H1 (cell line): Measurements from ENCODE around the gene IRGQ. TPM values are rescaled to one million over a fixed set of nuclear protein-coding genes. Genes with fewer than 3 reads are reported as not detected.

Experiments used
- CTCF ChIA-PET: fragments of 300-600 bp; sonication (Branson Sonifier 250); formaldehyde crosslinking; loops from one replicate; lab custom pipeline; 2021; ENCODE audit not compliant: partially characterized antibody; lab: Charles Lee
- POLR2A ChIA-PET: fragments of 300-600 bp; sonication (Branson Sonifier 250); formaldehyde crosslinking; loops from one replicate; lab custom pipeline; 2021; ENCODE audit warnings: inconsistent platforms; ENCODE audit not compliant: partially characterized antibody; lab: Charles Lee
- DNase-seq, 2 experiments: peaks; one replicate each; pipeline versions ENCODE4 v3.0.0 to v3.0.0-alpha.2; 2010 to 2022; ENCODE audit warnings: low spot score in 2 of 2, low read depth in 1 of 2, mixed read lengths in 1 of 2
- FAIRE-seq: peaks from 2 replicates; lab custom pipeline; 2011; peaks lifted over from hg19 to GRCh38; lab: Jason Lieb, UNC
- H2AFZ ChIP-seq: 2 replicates; pipeline ENCODE4 v1.8.1; 2012; ENCODE audit warnings: low read length, inconsistent platforms
- H2AK5ac ChIP-seq: 2 replicates; pipeline ENCODE4 v1.6.1; 2013; ENCODE audit warnings: low read depth, low read length
- H2BK120ac ChIP-seq: replicated peaks from 2 replicates; pipeline ENCODE3; 2013; ENCODE audit warnings: low read depth, low read length, inconsistent platforms
- H2BK12ac ChIP-seq: 2 replicates; pipeline ENCODE4 v1.6.1; 2013; ENCODE audit warnings: low read depth, low read length
- H2BK15ac ChIP-seq: 2 replicates; pipeline ENCODE4 v1.6.1; 2013; ENCODE audit warnings: low read length
- H2BK20ac ChIP-seq: 2 replicates; pipeline ENCODE4 v1.6.1; 2013; ENCODE audit warnings: low read length
- H2BK5ac ChIP-seq: 2 replicates; pipeline ENCODE4 v1.6.1; 2013; ENCODE audit warnings: low read depth, low read length
- H3K14ac ChIP-seq: 2 replicates; pipeline ENCODE4 v1.6.1; 2013; ENCODE audit warnings: inconsistent platforms; ENCODE audit not compliant: insufficient read length
- H3K18ac ChIP-seq: 2 replicates; pipeline ENCODE4 v1.6.1; 2013; ENCODE audit warnings: low read length; ENCODE audit errors: extremely low read depth
- H3K23ac ChIP-seq: 2 replicates; pipeline ENCODE4 v1.6.1; 2013; ENCODE audit warnings: inconsistent platforms; ENCODE audit not compliant: insufficient read length
- H3K23me2 ChIP-seq: 2 replicates; pipeline ENCODE4 v1.6.1; 2013; ENCODE audit warnings: low read depth, low read length
- H3K27ac ChIP-seq: 2 replicates; pipeline ENCODE4 v1.6.1; 2011; ENCODE audit warnings: low read depth, low read length, inconsistent platforms
- H3K27me3 ChIP-seq, 4 experiments: replicated peaks in 1 of 4; 1 replicate in 1 of 4; 2 replicates in 3 of 4; pipeline versions ENCODE4 v1.6.1 to v1.8.1; 2011 to 2013; ENCODE audit warnings: low read length in 3 of 4, mild to moderate bottlenecking in 3 of 4, inconsistent platforms in 2 of 4, mixed read lengths in 2 of 4, moderate library complexity in 1 of 4; ENCODE audit not compliant: control insufficient read depth in 3 of 4, insufficient read depth in 3 of 4; ENCODE audit errors: extremely low read depth in 1 of 4
- H3K36me3 ChIP-seq, 4 experiments: 2 replicates each; pipeline versions ENCODE4 v1.6.1 to v1.8.1; 2011 to 2013; ENCODE audit warnings: mild to moderate bottlenecking in 4 of 4, low read length in 3 of 4, moderate library complexity in 2 of 4, control low read depth in 1 of 4, inconsistent platforms in 1 of 4; ENCODE audit not compliant: insufficient read depth in 4 of 4, control insufficient read depth in 2 of 4
- H3K4ac ChIP-seq: replicated peaks from 2 replicates; pipeline ENCODE3; 2013; ENCODE audit warnings: low read length, low read depth, mixed read lengths, inconsistent platforms; ENCODE audit not compliant: insufficient read length
- H3K4me1 ChIP-seq, 4 experiments: replicated peaks in 1 of 4; 1 replicate in 1 of 4; 2 replicates in 3 of 4; pipeline versions ENCODE4 v1.6.1 to v1.8.1; 2011 to 2013; ENCODE audit warnings: low read length in 3 of 4, inconsistent platforms in 2 of 4, mixed read lengths in 1 of 4; ENCODE audit not compliant: insufficient read depth in 4 of 4, control insufficient read depth in 3 of 4
- H3K4me2 ChIP-seq, 2 experiments: 2 replicates each; pipeline versions ENCODE4 v1.6.1 to v1.8.1; 2011 to 2013; ENCODE audit warnings: low read depth in 2 of 2, low read length in 2 of 2, control low read depth in 1 of 2, inconsistent platforms in 1 of 2, mild to moderate bottlenecking in 1 of 2; ENCODE audit not compliant: insufficient read depth in 1 of 2
- H3K4me3 ChIP-seq, 4 experiments: fragments of 200-600, 300-600 bp in 1 of 4; sonication (generic), shearing (Covaris generic), sonication (Bioruptor Twin) in 1 of 4; 2 replicates each; pipeline versions ENCODE4 v1.5.1 to v1.8.1; 2011 to 2016; ENCODE audit warnings: low read length in 4 of 4, low read depth in 3 of 4, control low read depth in 2 of 4, inconsistent platforms in 2 of 4, mild to moderate bottlenecking in 2 of 4, mixed read lengths in 1 of 4, moderate library complexity in 1 of 4; ENCODE audit not compliant: insufficient read depth in 2 of 4; ENCODE audit errors: extremely low read depth in 1 of 4
- H3K56ac ChIP-seq: replicated peaks from 2 replicates; pipeline ENCODE3; 2013; ENCODE audit warnings: low read depth, mild to moderate bottlenecking, mixed read lengths, low read length, inconsistent platforms; ENCODE audit not compliant: insufficient read length
- H3K79me1 ChIP-seq: 2 replicates; pipeline ENCODE4 v1.6.1; 2013; ENCODE audit warnings: low read depth, low read length, control low read depth
- H3K79me2 ChIP-seq, 2 experiments: 2 replicates each; pipeline versions ENCODE4 v1.6.1 to v1.8.1; 2012 to 2013; ENCODE audit warnings: low read length in 2 of 2, mild to moderate bottlenecking in 2 of 2, inconsistent platforms in 1 of 2; ENCODE audit not compliant: insufficient read depth in 2 of 2, control insufficient read depth in 1 of 2
- H3K9ac ChIP-seq, 4 experiments: replicated peaks in 1 of 4; 1 replicate in 1 of 4; 2 replicates in 3 of 4; pipeline versions ENCODE4 v1.6.1 to v1.8.1; 2011 to 2013; ENCODE audit warnings: low read depth in 3 of 4, low read length in 3 of 4, control low read depth in 2 of 4, mild to moderate bottlenecking in 2 of 4, moderate library complexity in 2 of 4, inconsistent platforms in 1 of 4; ENCODE audit errors: extremely low read depth in 1 of 4
- H3K9me3 ChIP-seq, 2 experiments: 2 replicates each; pipeline versions ENCODE4 v1.6.1 to v1.8.1; 2012 to 2013; ENCODE audit warnings: mild to moderate bottlenecking in 2 of 2, moderate library complexity in 2 of 2, control low read depth in 1 of 2, inconsistent platforms in 1 of 2, low read depth in 1 of 2, low read length in 1 of 2, mixed read lengths in 1 of 2; ENCODE audit not compliant: insufficient read depth in 2 of 2
- H4K20me1 ChIP-seq, 2 experiments: replicated peaks in 1 of 2; 2 replicates each; pipeline versions ENCODE3 to v1.8.1; 2011 to 2013; ENCODE audit warnings: inconsistent platforms in 2 of 2, low read length in 2 of 2, mild to moderate bottlenecking in 1 of 2; ENCODE audit not compliant: insufficient read depth in 2 of 2, control insufficient read depth in 1 of 2
- H4K5ac ChIP-seq: 2 replicates; pipeline ENCODE4 v1.6.1; 2013; ENCODE audit warnings: low read length, low read depth, mixed read lengths, inconsistent platforms; ENCODE audit not compliant: insufficient read length
- H4K8ac ChIP-seq: 2 replicates; pipeline ENCODE4 v1.8.0; 2013; ENCODE audit warnings: mild to moderate bottlenecking, moderate library complexity, low read length, inconsistent platforms; ENCODE audit not compliant: insufficient read depth; ENCODE audit errors: extremely low read depth
- H4K91ac ChIP-seq: replicated peaks from 2 replicates; pipeline ENCODE3; 2013; ENCODE audit warnings: low read length, mixed read lengths, inconsistent platforms; ENCODE audit not compliant: insufficient read length
- GABPA ChIP-seq: IDR thresholded peaks from 2 replicates; pipeline ENCODE4 v1.6.1; 2011; ENCODE audit warnings: mild to moderate bottlenecking, low read length, moderate library complexity, borderline replicate concordance; ENCODE audit not compliant: insufficient read depth
- JUND ChIP-seq: IDR thresholded peaks from 2 replicates; pipeline ENCODE4 v1.6.1; 2011; ENCODE audit warnings: mild to moderate bottlenecking, improper control_type of control experiment, low read length
- RNF2 ChIP-seq: fragments of 200-900, 300-1000 bp; sonication (generic); IDR thresholded peaks from 2 replicates; pipeline ENCODE4 v1.7.1; 2016; ENCODE audit warnings: borderline replicate concordance, low read depth, mild to moderate bottlenecking, antibody characterized with exemption, low read length; ENCODE audit not compliant: poor library complexity, severe bottlenecking; ENCODE audit errors: missing control alignments
- SIX5 ChIP-seq: IDR thresholded peaks from 2 replicates; pipeline ENCODE4 v1.6.1; 2011; ENCODE audit warnings: mild to moderate bottlenecking, low read depth, low read length
- TAF7 ChIP-seq: optimal IDR thresholded peaks from 2 replicates; pipeline ENCODE3; 2011; ENCODE audit warnings: low read depth, mild to moderate bottlenecking, inconsistent platforms, low read length, moderate library complexity, borderline replicate concordance
- TEAD4 ChIP-seq: IDR thresholded peaks from 2 replicates; pipeline ENCODE4 v1.6.1; 2012; ENCODE audit warnings: low read depth, low read length, inconsistent platforms, mixed read lengths
- WGBS, 2 experiments: shearing (Covaris generic) in 1 of 2; methylation state at CpG; one replicate each; pipeline versions ENCODE4 v1.1.6 to v1.1.7; 2013 to 2015; ENCODE audit warnings: low lambda C conversion rate in 2 of 2, mixed read lengths in 2 of 2, inconsistent platforms in 1 of 2, low coverage in 1 of 2, missing lambda C conversion rate in 1 of 2; ENCODE audit not compliant: insufficient replicate concordance in 2 of 2, insufficient coverage in 1 of 2, insufficient read length in 1 of 2; ENCODE audit errors: extremely low coverage in 1 of 2, missing lambda C conversion rate in 1 of 2; 5-methylcytosine and 5-hydroxymethylcytosine counted together
- polyA plus RNA-seq, 7 experiments: library from polyadenylated mRNA; depleted of rRNA in 3 of 7; stranded (reverse) in 5 of 7; unstranded in 2 of 7; fragments of >200 nt in 5 of 7; fragments of 200-250 nt in 2 of 7; gene quantifications; 1 replicate in 5 of 7; 2 replicates in 1 of 7; 4 replicates in 1 of 7; pipeline versions ENCODE4 v1.2.1 to v1.2.3, GENCODE V29; 2011 to 2013; ENCODE audit warnings: missing spikeins in 2 of 7, mixed read lengths in 2 of 7
- total RNA-seq: library from RNA; stranded (reverse); fragmentation: NEBNext Ultra II Directional; extraction: Animal tissue kit (Norgen Biotek cat#: 25700); gene quantifications from 2 replicates; pipeline ENCODE4 v1.2.1, GENCODE V29; 2021
- TF ChIP-seq, protein P1 (sequence below): IDR thresholded peaks from 2 replicates; pipeline ENCODE4 v1.6.1; 2012; ENCODE audit warnings: inconsistent platforms

The IRGQ gene
- total and polyA plus RNA-seq, 2 of the 8 experiments (the other 6 are each of a cell fraction or from before 2014, with no cell fraction given) = 16.0 to 42.9 TPM

GRCh38 chr19:43610493-43610892 is 14.6 kb upstream of the IRGQ start:
- no peaks in the 10 kb centered on the region for H3K27me3 ChIP-seq
- no peak overlapping the region for H3K56ac ChIP-seq
- H3K4me3 ChIP-seq = no peak overlapping the region
- no peak overlapping the region for H3K27ac ChIP-seq
- H3K79me2 ChIP-seq = 0 out of 4 replicates have a peak, but pooled peaks cover 0 to under 1% of the 10 kb centered on the region in 2 experiments
- no peak overlapping the region for H3K4ac ChIP-seq
- TF ChIP-seq TEAD4 (no peak), JUND (no peak), SIX5 (no peak), RNF2 (no peak), TAF7 (no peak), GABPA (no peak)
- TF ChIP-seq, protein P1, sequence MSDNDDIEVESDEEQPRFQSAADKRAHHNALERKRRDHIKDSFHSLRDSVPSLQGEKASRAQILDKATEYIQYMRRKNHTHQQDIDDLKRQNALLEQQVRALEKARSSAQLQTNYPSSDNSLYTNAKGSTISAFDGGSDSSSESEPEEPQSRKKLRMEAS = no peak
- no peak overlapping the region for H4K91ac ChIP-seq
- no peak overlapping the region for H4K8ac ChIP-seq
- H3K14ac ChIP-seq = no peak overlapping the region
- no peaks in the 10 kb centered on the region for H3K4me1 ChIP-seq
- H2AK5ac ChIP-seq = no peak overlapping the region
- H4K20me1 ChIP-seq = peaks cover 0 to 9% of the 10 kb centered on the region in 2 experiments
- no peak overlapping the region for H3K4me2 ChIP-seq
- 87% methylated on average over 3 of the region's 3 CpGs; no CpG with 5 or more reads in 1 of the 2 experiments for WGBS, 2 experiments
- no peak overlapping the region for H4K5ac ChIP-seq
- H3K79me1 ChIP-seq = peaks cover 5% of the 10 kb centered on the region; the same call in 1 of the 2 replicates
- H2BK12ac ChIP-seq = no peak overlapping the region
- H2BK15ac ChIP-seq = no peak overlapping the region
- H3K18ac ChIP-seq = no peak overlapping the region
- peaks cover 0 to 4% (median 1%) of the 10 kb centered on the region in 4 experiments; a peak in 2 of 8 replicates for H3K36me3 ChIP-seq
- H3K23me2 ChIP-seq = no peaks in the 10 kb centered on the region; the same call in 1 of the 2 replicates
- H2AFZ ChIP-seq = no peak overlapping the region
- no peak overlapping the region for H2BK20ac ChIP-seq
- no peak overlapping the region for H2BK120ac ChIP-seq
- no peaks in the 10 kb centered on the region; a peak in 1 of 4 replicates for H3K9me3 ChIP-seq
- no peak for FAIRE-seq
- no peak overlapping the region for H3K23ac ChIP-seq
- no peak for DNase-seq
- H3K9ac ChIP-seq = no peak overlapping the region
- no peak overlapping the region for H2BK5ac ChIP-seq
- POLR2A ChIA-PET = interaction anchor here (0.6 kb wide), 1 partner anchor 541 kb away, joined by 3 read pairs; no protein-coding TSS in a partner anchor
- CTCF ChIA-PET = interaction anchor here (0.6 to 1.4 kb wide), 3 partner anchors 12 to 643 kb away, joined by 3 to 4 read pairs (median 4); no protein-coding TSS in a partner anchor
